Cortex of kidney (tissue), 1 donor: ENCODE data around the gene TMEM54.
"Not testable (repeated sequence)": the region's sequence is repeated elsewhere in the genome, so short reads cannot be mapped to it uniquely, and the experiment has no call there.

Experiments used
- DNase-seq: peaks from one replicate; lab custom pipeline; 2025; lab: John Stamatoyannopoulos, UW

Gene TMEM54

DNA sequence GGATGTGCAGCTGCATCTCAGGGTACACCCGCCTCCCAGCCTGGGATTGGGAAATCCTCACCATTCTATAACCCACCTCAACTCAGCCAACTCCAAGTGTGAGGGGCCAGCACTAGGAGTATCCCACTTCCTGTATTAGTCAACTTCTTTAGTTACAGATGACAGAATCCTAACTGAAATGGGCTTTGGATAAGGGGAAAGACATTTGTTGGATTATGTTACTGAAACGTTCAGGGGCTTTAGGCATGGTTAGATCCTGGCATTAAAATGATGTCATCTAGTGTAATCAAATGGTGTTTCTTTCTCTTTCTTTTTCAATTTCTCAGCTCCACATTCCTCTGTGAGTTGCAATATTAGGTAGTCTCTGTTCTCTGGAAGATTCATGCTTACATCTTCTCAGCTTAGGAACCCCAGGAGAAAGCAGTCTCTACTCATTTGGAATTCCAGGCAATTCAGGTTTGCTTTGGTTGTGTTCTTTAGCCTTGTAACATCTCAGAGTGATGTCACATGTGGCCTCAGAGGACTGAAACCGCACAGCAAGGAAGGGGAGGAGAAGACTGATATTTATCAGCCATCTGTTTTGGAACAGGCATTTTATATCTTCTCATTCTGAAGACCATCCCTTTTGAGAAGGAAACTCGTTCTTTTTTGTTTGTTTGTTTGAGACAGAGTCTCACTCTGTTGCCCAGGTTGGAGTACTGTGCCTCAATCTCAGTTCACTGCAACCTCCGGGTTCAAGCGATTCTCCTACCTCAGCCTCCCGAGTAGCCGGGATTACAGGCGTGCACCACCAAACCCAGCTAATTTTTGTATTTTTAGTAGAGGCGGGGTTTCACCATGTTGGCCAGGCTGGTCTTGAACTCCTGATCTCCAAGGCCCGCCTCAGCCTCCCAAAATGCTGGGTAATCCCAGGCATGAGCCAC, 18.9 kb upstream of the TMEM54 start:
- no peak for DNase-seq

GRCh38 chr1:32918179-32918578, 17.0 kb upstream of the TMEM54 start:
- no peak for DNase-seq

DNA sequence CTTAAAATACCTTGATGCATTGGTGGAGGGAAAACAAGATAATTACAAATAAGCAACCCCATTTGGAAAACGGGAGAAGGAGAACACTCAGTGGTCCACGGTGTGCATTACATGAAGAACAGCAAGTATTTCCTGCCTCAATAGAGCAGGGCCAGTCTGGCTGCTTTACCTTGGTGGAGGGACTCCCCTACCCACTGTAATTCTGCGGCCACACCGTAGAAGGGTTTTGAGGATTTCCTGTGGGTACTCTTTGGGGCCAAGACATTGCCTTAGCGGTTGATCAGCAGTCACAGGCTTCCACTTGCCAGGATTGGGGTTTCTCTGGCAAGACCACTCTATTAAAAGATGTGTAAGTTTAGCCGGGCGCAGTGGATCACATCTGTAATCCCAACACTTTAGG, 16.3 kb upstream of the TMEM54 start:
- DNase-seq = no peak

DNA sequence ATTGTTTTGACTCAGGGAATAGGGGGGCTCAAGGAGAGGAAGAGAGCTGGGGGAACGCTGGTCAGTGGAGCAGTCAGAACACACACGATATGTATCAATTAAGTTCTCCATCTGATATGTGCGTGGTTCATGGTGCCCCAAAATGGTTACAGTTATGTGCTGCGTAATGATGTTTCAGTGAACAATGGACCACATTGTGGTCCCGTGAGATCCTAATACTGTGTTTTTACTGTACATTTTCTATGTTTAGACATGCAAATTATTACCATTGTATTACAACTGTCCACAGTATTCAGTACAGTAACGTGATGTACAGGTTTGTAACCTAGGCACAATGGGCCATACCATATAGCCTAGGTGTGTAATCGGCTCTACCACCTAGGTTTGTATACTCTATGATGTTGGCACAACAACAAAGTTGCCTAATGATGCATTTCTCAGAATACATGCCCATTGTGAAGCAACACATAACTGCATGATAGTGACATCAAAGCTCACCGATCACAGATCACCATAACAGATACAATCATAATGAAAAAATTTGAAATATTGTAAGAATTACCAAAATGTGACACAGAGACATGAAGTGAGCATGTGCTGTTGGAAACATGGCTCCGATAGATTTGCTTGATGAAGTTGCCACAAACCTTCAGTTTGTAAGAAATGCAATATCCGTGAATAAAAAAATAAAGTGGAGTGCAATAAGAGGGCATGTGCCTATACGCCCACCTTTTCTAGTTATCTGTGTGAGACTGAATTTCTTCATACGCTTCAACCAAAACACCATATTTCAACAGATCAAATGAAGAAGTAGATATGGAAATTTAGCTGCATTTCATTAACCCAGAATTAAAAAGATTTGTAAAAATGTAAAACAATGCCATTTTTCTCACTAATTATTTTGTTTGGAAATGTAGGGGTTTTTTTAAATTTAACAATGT, 14.8 kb upstream of the TMEM54 start:
- no peak for DNase-seq

DNA sequence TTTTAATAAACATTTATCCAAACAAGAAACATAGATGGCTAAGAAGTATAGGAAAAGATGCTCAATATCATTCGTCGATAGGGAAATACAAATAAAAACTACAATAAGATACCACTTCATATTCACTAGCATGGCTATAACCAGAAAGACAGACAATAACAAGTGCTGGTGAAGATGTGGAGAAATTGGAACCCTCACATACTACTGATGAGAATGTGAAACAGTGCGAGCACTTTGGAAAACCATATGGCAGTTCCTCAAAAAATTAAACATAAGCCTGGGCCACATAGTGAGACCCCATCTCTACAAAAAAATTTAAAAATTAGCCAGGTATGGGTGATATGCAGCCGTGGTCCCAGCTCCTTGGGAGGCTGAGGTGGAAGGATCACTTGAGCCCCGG, 9.1 kb upstream of the TMEM54 start:
- no peak for DNase-seq

- DNase-seq = no peak
Observed at GRCh38 chr1:32907435-32907834, 6.2 kb upstream of the TMEM54 start.

DNA sequence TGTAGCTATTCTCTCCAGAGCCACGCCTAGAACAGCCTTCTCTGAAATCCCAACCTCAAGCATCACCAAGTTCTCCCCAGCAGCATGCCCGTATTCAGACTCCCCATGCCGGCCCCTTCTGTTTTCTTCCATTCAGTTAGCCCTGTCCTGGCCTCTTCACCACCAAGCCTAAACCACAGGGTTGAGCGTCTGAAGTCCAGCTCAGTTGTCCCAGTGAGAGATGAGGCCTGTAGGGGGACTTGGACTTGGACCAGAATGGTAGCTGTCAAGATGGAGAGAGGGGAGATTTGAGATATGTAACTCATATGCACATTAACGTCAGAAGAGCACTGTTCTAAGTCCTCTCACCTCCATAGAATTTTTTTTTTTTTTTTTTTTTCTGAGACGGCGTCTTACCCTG, 5.5 kb upstream of the TMEM54 start:
- no peak for DNase-seq

GRCh38 chr1:32905588-32905987, 4.4 kb upstream of the TMEM54 start:
- not testable (repeated sequence) for DNase-seq

DNA sequence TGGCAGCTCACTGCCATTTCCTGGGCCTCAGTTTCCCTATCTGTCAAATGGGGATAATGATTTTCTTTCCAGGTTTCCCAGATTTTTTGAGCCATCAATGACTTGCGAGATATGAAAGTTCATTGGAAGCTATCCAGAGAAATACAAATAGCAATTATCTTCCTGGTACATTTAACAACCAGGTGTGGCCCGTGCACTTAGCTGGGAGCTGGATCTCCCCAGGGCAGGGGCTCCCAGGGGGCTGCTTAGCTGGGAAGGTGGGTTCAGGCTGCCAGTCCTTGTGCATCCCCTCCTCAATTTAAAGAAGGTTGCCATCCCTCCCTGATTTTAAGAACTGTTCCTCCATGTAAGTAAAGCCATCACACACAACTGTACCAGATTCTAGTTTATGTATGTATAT, 3.6 kb upstream of the TMEM54 start:
- DNase-seq = no peak

- no peak for DNase-seq
Observed at GRCh38 chr1:32903991-32904785, 3.0 kb upstream of the TMEM54 start.

DNA sequence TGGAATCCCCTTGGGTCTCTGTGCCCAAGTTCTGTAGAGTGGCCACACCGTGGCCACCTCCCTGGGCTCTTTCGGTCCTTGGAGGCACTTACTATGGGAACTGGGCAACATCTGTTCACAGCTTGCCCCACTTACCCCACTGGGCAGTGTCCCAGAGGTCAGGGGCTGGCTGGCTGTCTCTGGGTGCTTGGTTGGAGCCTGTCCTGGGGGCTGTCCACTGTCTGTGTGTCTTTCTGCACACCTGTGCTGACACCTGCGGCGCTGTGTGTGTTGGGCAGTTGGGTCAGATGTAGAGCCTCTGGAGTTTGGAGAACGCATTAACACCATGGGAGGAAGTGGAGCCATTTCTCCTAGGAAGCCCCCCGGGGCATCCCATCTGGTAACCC, 1.3 kb upstream of the TMEM54 start:
- DNase-seq = no peak

GRCh38 chr1:32901823-32902534, 790 bp upstream of the TMEM54 start:
- DNase-seq = no peak

DNA sequence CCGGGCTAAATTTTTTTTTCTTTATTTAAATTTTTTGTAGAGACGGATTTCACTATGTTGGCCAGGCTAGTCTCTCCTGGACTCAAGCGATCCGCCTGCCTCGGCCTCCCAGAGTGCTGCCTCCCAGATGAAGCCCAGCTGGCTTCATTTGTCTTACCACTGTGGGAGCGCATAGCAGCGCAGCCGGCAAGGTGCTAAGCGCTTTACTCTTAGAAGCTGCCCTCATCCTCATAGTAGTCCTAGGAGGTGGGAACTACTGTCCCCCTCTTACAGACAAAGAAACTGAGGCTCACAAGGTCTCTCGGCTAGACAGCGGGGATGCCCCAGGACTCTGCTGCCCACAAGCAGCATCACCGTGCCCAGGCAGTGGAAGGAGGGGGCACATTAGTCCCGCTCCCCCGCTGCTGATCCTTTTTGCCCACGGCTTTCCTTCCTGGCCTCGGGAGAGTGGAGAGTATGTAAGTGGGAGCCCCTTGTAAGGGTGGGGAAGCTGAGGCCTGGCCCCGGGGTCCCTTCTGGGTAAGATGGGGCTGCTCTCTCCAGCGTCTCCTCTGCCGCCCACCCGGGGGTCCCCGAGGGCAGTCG, 726 bp downstream of the TMEM54 start:
- DNase-seq = no peak

DNA sequence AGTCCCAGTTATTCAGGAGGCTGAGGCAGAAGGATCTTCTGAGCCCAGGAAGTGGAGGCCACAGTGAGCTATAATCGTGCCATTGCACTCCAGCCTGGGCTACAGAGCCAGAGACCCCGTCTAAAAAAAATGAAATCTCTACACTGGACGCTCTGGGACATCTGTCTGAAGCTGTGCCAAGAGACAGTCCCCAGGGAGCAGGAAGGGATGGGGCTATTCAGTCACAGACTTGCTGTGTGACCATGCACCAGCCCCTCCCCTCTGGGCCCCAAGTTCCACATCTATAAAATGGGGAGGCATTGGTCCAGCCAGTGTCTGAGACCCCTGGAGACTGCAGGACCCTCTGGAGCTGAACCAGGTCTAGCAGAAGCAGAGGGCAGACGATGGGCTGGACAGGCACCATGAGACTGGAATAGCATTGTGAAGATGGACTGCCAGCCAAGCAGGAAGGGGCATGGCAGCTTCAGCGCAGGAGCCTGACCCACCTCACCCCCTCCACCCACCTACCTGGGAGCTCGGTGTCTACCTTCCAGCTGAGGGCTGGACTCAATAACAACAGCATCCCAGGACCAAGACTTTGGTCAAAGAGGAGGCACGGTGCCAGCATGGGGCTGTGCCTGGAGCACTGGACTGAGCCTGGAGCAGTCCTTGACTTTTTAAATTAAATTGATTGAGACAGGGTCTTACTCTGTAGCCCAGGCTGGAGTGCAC, 1.4 kb downstream of the TMEM54 start:
- DNase-seq = no peak

GRCh38 chr1:32898958-32899357, 2.2 kb downstream of the TMEM54 start:
- DNase-seq = no peak

DNA sequence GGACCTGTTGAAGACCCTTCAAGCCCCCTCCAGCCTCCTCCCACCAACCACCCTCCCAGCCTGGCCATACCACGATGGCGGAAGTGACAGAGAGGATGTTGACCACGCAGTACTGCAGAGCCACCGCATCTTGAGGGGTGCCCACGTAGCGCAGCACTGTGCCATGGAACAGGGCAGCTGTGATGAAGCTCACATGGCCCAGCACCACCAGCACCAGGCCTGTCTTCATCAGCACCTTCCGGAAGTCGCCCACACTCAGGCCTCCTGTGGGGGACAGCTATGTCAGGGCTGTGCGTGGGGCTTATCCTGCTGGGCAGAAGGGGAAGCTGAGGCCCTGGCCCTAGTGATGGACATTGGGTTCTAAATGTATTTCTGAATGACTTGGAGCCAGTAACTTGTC, 3.1 kb downstream of the TMEM54 start:
- no peak for DNase-seq

DNA sequence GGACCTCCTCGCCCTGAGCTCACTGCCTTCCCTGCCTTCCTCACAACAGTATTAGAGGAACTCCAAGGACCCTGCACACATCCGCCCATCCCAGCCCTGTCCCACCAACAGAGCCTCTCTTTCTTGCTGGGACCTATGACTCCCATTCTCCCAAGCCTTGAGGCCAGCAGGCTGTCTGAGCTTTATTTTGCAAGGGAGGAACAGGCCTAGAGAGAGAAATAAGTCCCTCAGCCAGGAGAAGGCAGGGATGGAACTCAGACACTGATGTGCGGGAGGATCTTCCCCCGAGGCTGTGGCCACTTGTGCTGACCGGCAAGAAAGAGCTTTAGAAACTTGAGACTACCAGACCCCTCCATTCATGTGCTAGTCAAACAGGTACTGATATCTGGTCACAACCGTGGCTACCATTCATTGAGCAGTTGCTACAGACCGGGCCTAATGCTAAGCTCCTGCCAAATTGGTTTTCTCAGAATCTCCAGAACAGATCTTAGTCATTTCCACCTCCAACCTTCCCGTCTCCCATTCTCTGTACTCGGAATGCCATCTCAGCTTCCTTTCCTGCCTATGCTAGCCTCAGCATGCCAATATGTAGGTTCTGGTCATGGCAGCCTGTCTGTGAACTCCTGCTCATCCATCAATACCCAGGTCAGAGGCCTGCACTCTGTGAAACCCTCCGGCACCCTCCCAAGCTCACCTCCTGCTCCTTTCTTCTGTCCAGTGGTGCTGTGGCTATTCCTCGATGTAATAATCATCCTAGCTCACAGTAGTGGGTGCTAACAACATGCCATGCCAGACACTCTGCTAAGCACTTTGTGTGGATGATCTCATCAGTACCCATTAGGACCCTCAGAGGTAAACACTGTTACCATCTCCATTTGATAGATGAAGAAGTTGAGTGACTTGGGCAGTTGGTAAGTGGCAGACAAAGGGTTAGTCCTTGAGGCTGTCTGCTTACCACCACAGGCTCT, 3.8 kb downstream of the TMEM54 start:
- DNase-seq = no peak

GRCh38 chr1:32896451-32896850, 4.7 kb downstream of the TMEM54 start:
- DNase-seq = no peak
